HG03439 (cell line): ENCODE data around the gene PRR9.

ENCODE experiments used
- ATAC-seq: cut with Tn5 transposase; IDR thresholded peaks from one replicate; pipeline ENCODE4 v1.9.1; 2021; ENCODE audit warnings: mild to moderate bottlenecking, moderate library complexity; ENCODE audit not compliant: unreplicated experiment

The PRR9 gene

GRCh38 chr1:153262462-153263157, 45.2 kb downstream of the PRR9 start:
- no peak for ATAC-seq

GRCh38 chr1:153265457-153265856, 48.1 kb downstream of the PRR9 start:
- no peak for ATAC-seq
